ENCODE results near the gene USP49.

DNA sequence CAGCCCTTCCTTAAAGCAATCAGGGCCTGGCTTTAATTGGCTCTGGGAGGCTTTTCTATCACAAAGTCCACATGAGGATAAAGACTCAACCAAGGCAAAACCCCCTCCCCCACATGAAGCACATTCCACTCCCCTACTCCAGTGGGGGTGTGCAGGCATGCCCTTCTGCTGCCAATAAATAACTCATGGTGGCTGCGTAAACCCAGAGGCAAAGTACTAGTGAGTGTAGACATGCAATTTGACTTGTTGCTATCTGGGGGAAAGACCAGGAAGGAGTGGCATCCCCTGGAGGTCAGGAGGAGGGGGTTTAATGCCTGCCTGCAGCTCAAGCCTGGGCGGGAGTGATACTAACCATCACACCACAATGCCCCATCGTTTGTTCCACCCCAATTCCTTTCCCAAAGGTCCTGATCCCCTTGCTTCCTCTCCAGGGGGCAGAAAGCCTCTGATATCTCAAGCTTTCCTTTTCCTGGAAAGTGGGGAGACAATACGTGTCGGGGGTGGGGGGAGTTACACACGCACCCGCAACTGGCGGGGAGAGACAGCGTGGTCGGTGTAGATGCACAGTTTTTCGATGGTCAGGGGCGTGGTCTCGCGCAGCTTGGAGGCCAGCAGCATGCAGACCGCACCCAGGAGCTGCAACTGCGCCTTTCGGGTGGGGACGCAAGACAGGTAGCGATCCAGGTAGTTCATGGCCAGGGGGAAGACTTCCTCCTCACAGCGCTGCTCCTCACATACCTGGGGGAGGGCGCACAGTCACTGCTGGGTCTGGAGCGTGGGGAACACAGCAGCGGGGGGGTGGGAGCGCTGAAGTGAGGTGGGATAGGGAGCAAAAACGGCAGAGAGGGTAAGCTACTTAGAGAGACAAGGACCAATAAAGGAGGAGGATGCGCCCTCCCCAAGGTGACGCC, 44.9 kb upstream of the USP49 start:
- TF ChIP-seq CTCF (IDR thresholded peaks at IDR 0.05; ENCODE audit: borderline replicate concordance, extremely low read depth, low read length, poor library complexity, severe bottlenecking): no peak
- TF ChIP-seq EZH2 (IDR thresholded peaks at IDR 0.05; ENCODE audit: borderline replicate concordance, low read depth, low read length, severe bottlenecking): no peak

All from DND-41 (cell line).